ENCODE measurements around the gene SPAG16. TPM values are rescaled to one million over a fixed set of nuclear protein-coding genes. Genes with fewer than 3 reads are reported as not detected.

The SPAG16 gene
- polyA plus RNA-seq, 2 of the 4 experiments (the other 2 are of a cell fraction) = 19.1 to 27.6 TPM

DNA sequence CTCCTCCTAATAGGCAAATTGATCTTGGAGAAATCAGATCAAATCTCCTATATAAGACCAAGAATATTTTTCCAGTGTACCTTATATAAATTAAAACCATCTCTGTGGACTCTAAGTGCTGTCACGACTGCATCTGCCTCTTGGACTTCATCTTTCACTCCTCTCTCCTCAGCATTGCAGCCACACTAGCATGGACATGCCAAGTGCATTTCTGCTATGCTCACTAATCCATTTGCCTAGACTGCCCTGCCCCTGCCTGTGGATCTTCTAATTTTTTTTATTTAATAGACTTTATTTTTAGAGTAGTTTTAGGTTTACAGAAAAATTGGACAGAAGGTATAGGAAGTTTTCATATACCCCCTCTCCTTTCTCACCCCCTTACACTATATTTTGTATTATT lies 979.9 kb downstream of the SPAG16 start:
- Histone ChIP-seq H3K4me1 (no peaks in the 10 kb centered on the region), H3K27ac (no peak overlapping the region), H3K4me3 (no peak overlapping the region), H3K9me3 (no peaks in the 10 kb centered on the region; the same call in 2 of the 3 replicates), H3K4me2 (no peak overlapping the region)
- ATAC-seq (no peak), FAIRE-seq (no peak), DNase-seq (ENCODE audit: low read depth in 1 of 2, low spot score in 1 of 2) (no peak)
- POLR2A ChIA-PET = no interaction called here
- TF ChIP-seq RAD21 (conservative IDR thresholded peaks at IDR 0.05 in 1 of 2, IDR thresholded peaks at IDR 0.05 in 1 of 2) = no peak
- no peak for TF ChIP-seq MAFK (IDR thresholded peaks at IDR 0.05; ENCODE audit: partially characterized antibody)
- TF ChIP-seq RARB (CRISPR knock-in tag; IDR thresholded peaks at IDR 0.05) = no peak
- no peak for TF ChIP-seq CBX2 (IDR thresholded peaks at IDR 0.05; ENCODE audit: borderline replicate concordance, low read depth)
- TF ChIP-seq BHLHE40 (IDR thresholded peaks at IDR 0.05; ENCODE audit: low read depth, low read length) = no peak
- TF ChIP-seq PHF8 (IDR thresholded peaks at IDR 0.05; ENCODE audit: borderline replicate concordance, low read depth) = no peak
- no peak for TF ChIP-seq HOXA7 (CRISPR knock-in tag; IDR thresholded peaks at IDR 0.05)
- TF ChIP-seq ZC3H11A (IDR thresholded peaks at IDR 0.05) = no peak
- no peak for TF ChIP-seq HOXB5 (CRISPR knock-in tag; IDR thresholded peaks at IDR 0.05)
- no peak for TF ChIP-seq HDAC2 (IDR thresholded peaks at IDR 0.05)
- no peak for TF ChIP-seq PBX3 (IDR thresholded peaks at IDR 0.05)
- TF ChIP-seq HEYL (CRISPR knock-in tag; IDR thresholded peaks at IDR 0.05) = no peak
- 4% methylated on average over 1 of the region's 1 CpG for WGBS (ENCODE audit: missing lambda C conversion rate)
- CTCF ChIA-PET = no interaction called here

- Histone ChIP-seq H3K4me2 (no peak overlapping the region), H3K27ac (no peak overlapping the region), H3K4me3 (no peak overlapping the region), H3K9me3 (no peaks in the 10 kb centered on the region), H3K4me1 (no peaks in the 10 kb centered on the region)
- no peak for DNase-seq (ENCODE audit: low read depth in 1 of 2, low spot score in 1 of 2)
- ChIA-PET CTCF (no interaction called here), POLR2A (no interaction called here)
- 25% methylated on average over 3 of the region's 3 CpGs for WGBS (ENCODE audit: missing lambda C conversion rate)
- no peak for FAIRE-seq
- no peak for TF ChIP-seq HOXA7 (CRISPR knock-in tag; IDR thresholded peaks at IDR 0.05)
- TF ChIP-seq CHD2 (IDR thresholded peaks at IDR 0.05; ENCODE audit: low read length, partially characterized antibody) = no peak
- no peak for TF ChIP-seq HES2 (IDR thresholded peaks at IDR 0.05)
- TF ChIP-seq FOSL2 (IDR thresholded peaks at IDR 0.05) = no peak
- TF ChIP-seq FOSL2 (CRISPR knock-in tag; IDR thresholded peaks at IDR 0.05) = no peak
- TF ChIP-seq HMGXB4 (CRISPR knock-in tag; IDR thresholded peaks at IDR 0.05; ENCODE audit: borderline replicate concordance) = no peak
- TF ChIP-seq CBX2 (IDR thresholded peaks at IDR 0.05; ENCODE audit: borderline replicate concordance, low read depth) = no peak
- no peak for TF ChIP-seq RAD21 (conservative IDR thresholded peaks at IDR 0.05 in 1 of 2, IDR thresholded peaks at IDR 0.05 in 1 of 2)
- TF ChIP-seq NR3C1 (IDR thresholded peaks at IDR 0.05) = no peak
- no peak for TF ChIP-seq EP300 (IDR thresholded peaks at IDR 0.05)
- no peak for TF ChIP-seq ZC3H11A (IDR thresholded peaks at IDR 0.05)
- TF ChIP-seq MAX (IDR thresholded peaks at IDR 0.05) = no peak
- TF ChIP-seq CEBPB (IDR thresholded peaks at IDR 0.05) = no peak
- TF ChIP-seq TFCP2L1 (CRISPR knock-in tag; IDR thresholded peaks at IDR 0.05) = no peak
- ATAC-seq = no peak
Observed at GRCh38 chr2:214265991-214266489, 981.8 kb downstream of the SPAG16 start.

GRCh38 chr2:214277880-214278279 lies 993.6 kb downstream of the SPAG16 start:
- H3K4me3 ChIP-seq = no peak overlapping the region
- WGBS (ENCODE audit: missing lambda C conversion rate) = 14% methylated on average over 2 of the region's 9 CpGs
- ChIA-PET CTCF (interaction anchor here (1.0 kb wide), 1 partner anchor 70 kb away, joined by 3 read pairs; no protein-coding TSS in a partner anchor), POLR2A (no interaction called here)
- no peak for FAIRE-seq
- TF ChIP-seq TFCP2L1 (CRISPR knock-in tag; IDR thresholded peaks at IDR 0.05) (no peak), ESRRA (IDR thresholded peaks at IDR 0.05; ENCODE audit: borderline replicate concordance, low read length) (no peak), CBX2 (IDR thresholded peaks at IDR 0.05; ENCODE audit: borderline replicate concordance, low read depth) (no peak), POLR2A (IDR thresholded peaks at IDR 0.05; ENCODE audit: low read length) (no peak), FOSL2 (IDR thresholded peaks at IDR 0.05) (no peak), FOSL2 (CRISPR knock-in tag; IDR thresholded peaks at IDR 0.05) (no peak), FOSB (CRISPR knock-in tag; IDR thresholded peaks at IDR 0.05) (no peak), NR3C1 (IDR thresholded peaks at IDR 0.05) (no peak), RARB (CRISPR knock-in tag; IDR thresholded peaks at IDR 0.05) (no peak), HOXA7 (CRISPR knock-in tag; IDR thresholded peaks at IDR 0.05) (no peak), PHF8 (IDR thresholded peaks at IDR 0.05; ENCODE audit: borderline replicate concordance, low read depth) (no peak), EP300 (IDR thresholded peaks at IDR 0.05) (no peak), FOXS1 (CRISPR knock-in tag; IDR thresholded peaks at IDR 0.05) (no peak), PBX3 (IDR thresholded peaks at IDR 0.05) (no peak), JUNB (IDR thresholded peaks at IDR 0.05) (no peak), SREBF2 (IDR thresholded peaks at IDR 0.05) (no peak), HDAC2 (IDR thresholded peaks at IDR 0.05) (no peak), ZNF302 (CRISPR knock-in tag; IDR thresholded peaks at IDR 0.05) (no peak)
- TF ChIP-seq, protein P1, sequence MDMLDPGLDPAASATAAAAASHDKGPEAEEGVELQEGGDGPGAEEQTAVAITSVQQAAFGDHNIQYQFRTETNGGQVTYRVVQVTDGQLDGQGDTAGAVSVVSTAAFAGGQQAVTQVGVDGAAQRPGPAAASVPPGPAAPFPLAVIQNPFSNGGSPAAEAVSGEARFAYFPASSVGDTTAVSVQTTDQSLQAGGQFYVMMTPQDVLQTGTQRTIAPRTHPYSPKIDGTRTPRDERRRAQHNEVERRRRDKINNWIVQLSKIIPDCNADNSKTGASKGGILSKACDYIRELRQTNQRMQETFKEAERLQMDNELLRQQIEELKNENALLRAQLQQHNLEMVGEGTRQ (IDR thresholded peaks at IDR 0.05) = no peak
- no peak overlapping the region for H3K4me2 ChIP-seq
- DNase-seq (ENCODE audit: low read depth in 1 of 2, low spot score in 1 of 2) = no peak
- H3K9me3 ChIP-seq = no peaks in the 10 kb centered on the region
- no peak for ATAC-seq
- H3K4me1 ChIP-seq = no peaks in the 10 kb centered on the region
- no peak overlapping the region for H3K27ac ChIP-seq

All from A549 (cell line).